Upper lobe of right lung (tissue), 1 donor: Measurements from ENCODE around the gene CD34. TPM values are rescaled to one million over a fixed set of nuclear protein-coding genes. Genes with fewer than 3 reads are reported as not detected.

Experiments
- ATAC-seq: fragments of 200-7000 bp; cut with Tn5 transposase; one replicate; pipeline ENCODE4 v1.9.1; 2020; ENCODE audit warnings: mild to moderate bottlenecking, moderate library complexity
- DNase-seq: peaks from one replicate; pipeline ENCODE4 v3.0.0-alpha.2; 2020
- H3K27ac ChIP-seq: fragments of 200-600 bp; one replicate; pipeline ENCODE4 v1.8.0; 2022
- H3K27me3 ChIP-seq: fragments of 200-600 bp; one replicate; pipeline ENCODE4 v1.8.0; 2022; ENCODE audit warnings: mild to moderate bottlenecking
- H3K36me3 ChIP-seq: fragments of 200-600 bp; one replicate; pipeline ENCODE4 v1.8.0; 2022
- H3K4me1 ChIP-seq: fragments of 200-600 bp; one replicate; pipeline ENCODE4 v1.8.0; 2022
- H3K4me3 ChIP-seq: fragments of 200-600 bp; one replicate; pipeline ENCODE4 v1.8.0; 2022; ENCODE audit warnings: mild to moderate bottlenecking
- H3K9me3 ChIP-seq: fragments of 200-600 bp; one replicate; pipeline ENCODE4 v1.8.0; 2022
- intact Hi-C: fragments of 100-400 bp; cut with DNase I; formaldehyde crosslinking; loops from one replicate; pipeline ENCODE4 v1.11.0; 2022
- total RNA-seq: library from RNA; stranded (reverse); fragmentation: NEBNext Ultra II Directional; extraction: Animal tissue kit (Norgen Biotek cat#: 25700); gene quantifications from one replicate; pipeline ENCODE4 v1.2.1, GENCODE V29; 2021
- TF ChIP-seq, protein P1 (sequence below): fragments of 200-600 bp; IDR thresholded peaks from one replicate; pipeline ENCODE4 v1.8.0; 2022; ENCODE audit warnings: antibody characterized with exemption
- donor health status: DM: no; HTN: yes; CAD: no; lungs with severe emphysema.

The CD34 gene
- total RNA-seq, 1 donor from 2014 or later = 50.7 TPM

DNA sequence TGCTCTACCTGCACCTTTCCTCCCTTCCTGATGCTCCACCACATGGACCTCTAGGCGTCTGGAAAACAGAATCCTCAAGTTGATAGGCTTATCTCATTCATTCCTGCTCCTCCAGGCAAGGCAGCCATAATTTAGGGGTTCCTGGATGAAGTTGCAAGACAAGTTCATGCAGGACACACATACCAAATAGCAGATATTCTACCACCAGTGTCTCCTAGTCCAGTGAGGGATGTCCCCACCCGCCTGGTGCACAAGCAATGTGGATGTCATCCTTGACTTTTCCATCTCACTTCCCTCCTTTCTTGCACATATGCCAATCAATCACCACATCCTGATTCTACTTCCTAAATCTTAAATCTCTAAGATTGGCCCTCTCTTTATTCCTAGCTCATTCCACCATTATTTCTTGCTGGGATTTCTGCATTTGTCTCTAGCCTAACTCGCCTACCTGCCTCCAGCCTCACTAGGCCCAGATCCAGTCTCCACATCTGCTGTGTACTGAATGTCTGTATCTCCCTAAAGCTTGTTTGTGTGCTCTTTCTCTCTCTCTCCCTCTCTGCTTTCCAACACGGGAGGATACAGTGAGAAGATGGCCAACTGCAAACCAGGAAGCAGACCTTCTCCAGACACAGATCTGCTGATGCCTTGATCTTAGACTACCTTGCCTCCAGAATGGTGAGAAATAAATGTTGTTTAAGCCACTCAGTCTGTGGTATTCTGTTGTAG, 40.5 kb downstream of the CD34 start:
- ATAC-seq (no peak), DNase-seq (no peak)
- H3K36me3 ChIP-seq = peaks cover 9% of the 10 kb centered on the region
- no peaks in the 10 kb centered on the region for H3K27me3 ChIP-seq
- TF ChIP-seq, protein P1, sequence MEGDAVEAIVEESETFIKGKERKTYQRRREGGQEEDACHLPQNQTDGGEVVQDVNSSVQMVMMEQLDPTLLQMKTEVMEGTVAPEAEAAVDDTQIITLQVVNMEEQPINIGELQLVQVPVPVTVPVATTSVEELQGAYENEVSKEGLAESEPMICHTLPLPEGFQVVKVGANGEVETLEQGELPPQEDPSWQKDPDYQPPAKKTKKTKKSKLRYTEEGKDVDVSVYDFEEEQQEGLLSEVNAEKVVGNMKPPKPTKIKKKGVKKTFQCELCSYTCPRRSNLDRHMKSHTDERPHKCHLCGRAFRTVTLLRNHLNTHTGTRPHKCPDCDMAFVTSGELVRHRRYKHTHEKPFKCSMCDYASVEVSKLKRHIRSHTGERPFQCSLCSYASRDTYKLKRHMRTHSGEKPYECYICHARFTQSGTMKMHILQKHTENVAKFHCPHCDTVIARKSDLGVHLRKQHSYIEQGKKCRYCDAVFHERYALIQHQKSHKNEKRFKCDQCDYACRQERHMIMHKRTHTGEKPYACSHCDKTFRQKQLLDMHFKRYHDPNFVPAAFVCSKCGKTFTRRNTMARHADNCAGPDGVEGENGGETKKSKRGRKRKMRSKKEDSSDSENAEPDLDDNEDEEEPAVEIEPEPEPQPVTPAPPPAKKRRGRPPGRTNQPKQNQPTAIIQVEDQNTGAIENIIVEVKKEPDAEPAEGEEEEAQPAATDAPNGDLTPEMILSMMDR = no peak
- no peak overlapping the region for H3K4me3 ChIP-seq
- peak overlapping the region; percentile 96 for H3K27ac ChIP-seq
- no peaks in the 10 kb centered on the region for H3K9me3 ChIP-seq
- intact Hi-C loops = no loop called here
- peaks cover 58% of the 10 kb centered on the region for H3K4me1 ChIP-seq

DNA sequence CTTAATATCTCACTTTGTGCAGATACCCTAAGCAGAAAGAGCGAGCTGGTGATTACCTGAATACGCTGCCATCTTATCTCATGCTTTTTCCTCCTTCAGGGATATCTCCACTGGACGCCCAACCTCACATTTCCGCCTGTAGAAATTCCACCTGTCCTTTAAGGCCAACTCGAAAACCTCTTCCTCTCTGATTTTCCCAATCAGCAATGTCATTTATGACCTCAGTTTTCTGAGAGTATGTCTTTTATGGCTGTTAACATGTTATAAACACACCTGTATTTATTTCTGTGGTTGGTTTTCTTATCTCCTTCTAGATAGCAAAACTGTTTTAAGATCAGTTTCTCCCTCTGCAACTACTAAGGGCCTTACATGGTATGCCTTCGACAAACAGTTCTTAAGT, 41.1 kb downstream of the CD34 start:
- DNase-seq (no peak), ATAC-seq (no peak)
- TF ChIP-seq, protein P1 = no peak
- H3K27ac ChIP-seq = peak overlapping the region; percentile 96
- no peak overlapping the region for H3K4me3 ChIP-seq
- H3K36me3 ChIP-seq = peaks cover 9% of the 10 kb centered on the region
- no peaks in the 10 kb centered on the region for H3K27me3 ChIP-seq
- H3K9me3 ChIP-seq = no peaks in the 10 kb centered on the region
- intact Hi-C loops = loop anchor here (5.0 kb wide), 1 partner anchor 38 kb away; no protein-coding TSS in a partner anchor
- peaks cover 63% of the 10 kb centered on the region for H3K4me1 ChIP-seq

DNA sequence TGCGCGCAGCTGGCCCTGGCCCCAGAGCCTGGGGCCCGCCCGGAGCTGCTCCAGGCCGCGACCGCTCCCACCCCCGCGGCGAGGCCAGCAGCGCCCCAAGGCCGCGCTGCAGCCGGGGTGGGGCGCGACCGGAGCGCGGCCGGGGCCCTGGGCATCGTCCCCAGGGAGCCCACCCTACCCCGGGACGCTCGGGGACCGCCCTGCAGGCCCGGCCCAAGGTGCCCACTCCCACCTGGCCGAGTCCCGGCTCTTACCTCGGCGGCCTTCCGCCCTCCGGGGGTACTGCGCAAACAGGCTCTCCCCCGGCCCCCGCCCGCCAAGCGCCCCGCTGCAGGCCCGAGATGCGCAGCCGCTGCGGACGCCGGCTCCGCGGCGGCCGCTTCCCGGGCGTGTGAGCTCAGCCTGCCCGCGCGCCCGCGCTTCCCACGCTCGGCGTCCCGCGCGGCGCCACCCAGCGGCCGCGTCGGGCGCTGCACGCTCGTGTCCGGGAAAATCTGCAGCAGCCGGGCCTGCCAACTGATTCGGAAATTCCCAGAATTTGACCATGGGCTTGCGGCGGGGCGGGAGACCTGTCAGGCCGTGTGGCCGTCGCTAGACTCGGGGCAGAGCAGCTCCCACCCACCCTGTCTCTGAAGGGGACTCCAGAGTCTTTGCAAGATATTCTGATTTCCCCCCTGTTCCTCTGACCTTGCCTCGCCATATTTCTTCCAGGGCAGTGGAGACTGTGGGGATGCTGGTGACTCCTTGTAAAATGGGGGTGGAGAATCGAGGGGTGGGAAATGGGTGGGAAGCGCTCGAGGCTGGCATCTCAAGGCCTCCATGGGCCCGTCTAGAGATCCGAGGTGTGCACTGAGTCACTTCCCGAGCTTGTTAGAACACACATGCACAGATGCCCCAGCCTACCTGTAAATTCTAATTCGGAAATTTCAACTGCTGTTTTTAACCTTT, 41.9 kb downstream of the CD34 start:
- no peaks in the 10 kb centered on the region for H3K27me3 ChIP-seq
- peak overlapping the region; percentile 96 for H3K27ac ChIP-seq
- ATAC-seq (peak; percentile 87), DNase-seq (peak; percentile 90)
- intact Hi-C loops = loop anchor here (5.0 kb wide), 1 partner anchor 37 kb away; no protein-coding TSS in a partner anchor
- H3K4me3 ChIP-seq = peak overlapping the region; percentile 86
- TF ChIP-seq, protein P1 = peak; percentile 73
- peaks cover 12% of the 10 kb centered on the region for H3K36me3 ChIP-seq
- H3K9me3 ChIP-seq = no peaks in the 10 kb centered on the region
- peaks cover 70% of the 10 kb centered on the region for H3K4me1 ChIP-seq

DNA sequence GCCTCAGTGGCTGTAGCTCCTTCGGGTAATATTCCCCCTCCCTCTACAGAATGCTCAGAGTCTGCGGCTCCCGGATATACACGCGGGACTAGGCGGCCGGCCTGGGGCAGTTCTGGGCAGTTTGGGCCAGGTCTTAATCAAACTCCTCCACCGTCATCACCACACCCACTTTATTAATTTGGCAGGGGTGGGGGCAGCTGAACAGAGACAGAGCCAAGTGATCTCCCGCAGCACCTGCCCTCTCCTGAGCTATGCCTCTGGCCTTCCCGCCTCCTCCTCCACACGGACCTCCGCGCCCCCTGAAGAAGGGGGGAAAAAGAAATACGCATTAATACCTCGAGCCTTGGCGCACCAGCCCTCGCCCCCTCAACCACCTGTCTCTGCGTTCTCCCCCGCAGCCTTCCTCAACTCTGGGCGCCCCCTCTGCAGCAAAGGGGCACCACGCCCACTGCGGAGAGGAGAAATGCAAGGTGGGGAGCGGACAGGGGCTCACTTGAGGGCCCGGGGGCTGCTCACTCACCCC, 42.6 kb downstream of the CD34 start:
- Histone ChIP-seq H3K4me1 (peaks cover 70% of the 10 kb centered on the region), H3K27me3 (no peaks in the 10 kb centered on the region), H3K36me3 (peaks cover 14% of the 10 kb centered on the region), H3K27ac (peak overlapping the region; percentile 96), H3K4me3 (peak overlapping the region; percentile 86), H3K9me3 (no peaks in the 10 kb centered on the region)
- ATAC-seq = peak; percentile 58
- DNase-seq = peak; percentile 86
- intact Hi-C loops = loop anchor here (5.0 kb wide), 1 partner anchor 36 kb away; no protein-coding TSS in a partner anchor
- TF ChIP-seq, protein P1 = no peak
